SK-N-MC (cell line): ENCODE data around the gene ZNF438.

Source experiments
- EZH2 ChIP-seq: fragments of 200-600 bp; sonication (generic); IDR thresholded peaks from one replicate; pipeline ENCODE4 v1.6.1; 2017; ENCODE audit warnings: antibody characterized with exemption
- FOXP2 ChIP-seq: optimal IDR thresholded peaks from 2 replicates; pipeline ENCODE3; 2011; ENCODE audit warnings: mild to moderate bottlenecking, moderate library complexity; ENCODE audit not compliant: insufficient read depth; ENCODE audit errors: extremely low read length, control extremely low read depth
- POLR2AphosphoS5 ChIP-seq: IDR thresholded peaks from 2 replicates; pipeline ENCODE4 v1.6.1; 2012; ENCODE audit warnings: mild to moderate bottlenecking, low read depth, low read length, borderline replicate concordance

- no peak for TF ChIP-seq EZH2
- no peak for TF ChIP-seq POLR2AphosphoS5
- no peak for TF ChIP-seq FOXP2
These were observed 41.3 kb downstream of the ZNF438 start for GRCh38 chr10:30990351-30990750.
